Left lung (tissue), 10 donors: ENCODE measurements around the gene CAD. TPM values are rescaled to one million over a fixed set of nuclear protein-coding genes. Genes with fewer than 3 reads are reported as not detected.

Experiments used
- ATAC-seq: fragments of 200-7000 bp; cut with Tn5 transposase; one replicate; pipeline ENCODE4 v1.9.1; 2020; ENCODE audit warnings: moderate library complexity
- DNase-seq, 4 donors: peaks; one replicate each; pipeline ENCODE4 v3.0.0-alpha.2; 2013 to 2020
- H3K27ac ChIP-seq, 2 donors: fragments of 200-600 bp; sonication (generic) in 1 of 2; one replicate each; pipeline versions ENCODE4 v1.5.0 to v1.8.0; 2020 to 2021
- H3K27me3 ChIP-seq, 2 donors: fragments of 200-600 bp; sonication (generic) in 1 of 2; one replicate each; pipeline versions ENCODE4 v1.5.0 to v1.8.0; 2020 to 2021
- H3K36me3 ChIP-seq, 2 donors: fragments of 200-600 bp; sonication (generic) in 1 of 2; one replicate each; pipeline versions ENCODE4 v1.5.0 to v1.8.0; 2020 to 2021
- H3K4me1 ChIP-seq, 2 donors: fragments of 200-600 bp; one replicate each; pipeline ENCODE4 v1.8.0; 2021
- H3K4me3 ChIP-seq, 2 donors: fragments of 200-600 bp; sonication (generic) in 1 of 2; one replicate each; pipeline versions ENCODE4 v1.5.0 to v1.8.0; 2020 to 2021; ENCODE audit warnings: mild to moderate bottlenecking in 1 of 2
- H3K9me3 ChIP-seq, 2 donors: fragments of 200-600 bp; sonication (generic) in 1 of 2; one replicate each; pipeline versions ENCODE4 v1.5.0 to v1.8.0; 2020 to 2021
- intact Hi-C, 2 donors: fragments of 100-400 bp; cut with DNase I; formaldehyde crosslinking; loops; one replicate each; pipeline versions ENCODE4 v1.11.2 to v1.14.2; 2022
- polyA plus RNA-seq, 6 donors: library from polyadenylated mRNA; unstranded; fragments of 120-200 nt; gene quantifications; one replicate each; pipeline ENCODE4 v1.2.1, GENCODE V29; 2013; ENCODE audit not compliant: insufficient read length in 6 of 6
- total RNA-seq, 2 donors: library from RNA; stranded (reverse); fragmentation: NEBNext Ultra II Directional; extraction: Animal tissue kit (Norgen Biotek cat#: 25700); gene quantifications; one replicate each; pipeline ENCODE4 v1.2.1, GENCODE V29; 2021
- TF ChIP-seq, protein P1 (sequence below), 2 donors: fragments of 200-600 bp; sonication (generic) in 1 of 2; IDR thresholded peaks; one replicate each; pipeline versions ENCODE4 v1.5.0 to v1.8.0; 2021; ENCODE audit warnings: antibody characterized with exemption in 2 of 2
- donor health status: DM: no; HTN: yes; CAD: no.
- donor health status: DM: no; HTN: no; CAD: no.

The CAD gene
- total and polyA plus RNA-seq, 8 donors, result 31.1 to 52.8 (median 44.9) TPM

DNA sequence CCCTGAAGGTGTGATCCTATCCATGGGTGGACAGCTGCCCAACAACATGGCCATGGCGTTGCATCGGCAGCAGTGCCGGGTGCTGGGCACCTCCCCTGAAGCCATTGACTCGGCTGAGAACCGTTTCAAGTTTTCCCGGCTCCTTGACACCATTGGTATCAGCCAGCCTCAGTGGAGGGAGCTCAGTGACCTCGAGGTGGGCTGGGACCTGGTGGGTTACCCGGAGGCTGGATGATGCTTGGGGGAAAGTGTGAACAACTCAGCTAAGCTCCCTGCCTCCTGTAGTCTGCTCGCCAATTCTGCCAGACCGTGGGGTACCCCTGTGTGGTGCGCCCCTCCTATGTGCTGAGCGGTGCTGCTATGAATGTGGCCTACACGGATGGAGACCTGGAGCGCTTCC is 16.2 kb downstream of the CAD start:
- Histone ChIP-seq H3K27ac (no peak overlapping the region), H3K4me3 (no peak overlapping the region), H3K9me3 (no peaks in the 10 kb centered on the region), H3K36me3 (peaks cover 0 to 100% of the 10 kb centered on the region in 2 donors), H3K27me3 (no peaks in the 10 kb centered on the region), H3K4me1 (no peaks in the 10 kb centered on the region)
- intact Hi-C loops, result no loop called here
- DNase-seq (no peak), ATAC-seq (no peak)
- TF ChIP-seq, protein P1, sequence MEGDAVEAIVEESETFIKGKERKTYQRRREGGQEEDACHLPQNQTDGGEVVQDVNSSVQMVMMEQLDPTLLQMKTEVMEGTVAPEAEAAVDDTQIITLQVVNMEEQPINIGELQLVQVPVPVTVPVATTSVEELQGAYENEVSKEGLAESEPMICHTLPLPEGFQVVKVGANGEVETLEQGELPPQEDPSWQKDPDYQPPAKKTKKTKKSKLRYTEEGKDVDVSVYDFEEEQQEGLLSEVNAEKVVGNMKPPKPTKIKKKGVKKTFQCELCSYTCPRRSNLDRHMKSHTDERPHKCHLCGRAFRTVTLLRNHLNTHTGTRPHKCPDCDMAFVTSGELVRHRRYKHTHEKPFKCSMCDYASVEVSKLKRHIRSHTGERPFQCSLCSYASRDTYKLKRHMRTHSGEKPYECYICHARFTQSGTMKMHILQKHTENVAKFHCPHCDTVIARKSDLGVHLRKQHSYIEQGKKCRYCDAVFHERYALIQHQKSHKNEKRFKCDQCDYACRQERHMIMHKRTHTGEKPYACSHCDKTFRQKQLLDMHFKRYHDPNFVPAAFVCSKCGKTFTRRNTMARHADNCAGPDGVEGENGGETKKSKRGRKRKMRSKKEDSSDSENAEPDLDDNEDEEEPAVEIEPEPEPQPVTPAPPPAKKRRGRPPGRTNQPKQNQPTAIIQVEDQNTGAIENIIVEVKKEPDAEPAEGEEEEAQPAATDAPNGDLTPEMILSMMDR (IDR thresholded peaks at IDR 0.05), result no peak

DNA sequence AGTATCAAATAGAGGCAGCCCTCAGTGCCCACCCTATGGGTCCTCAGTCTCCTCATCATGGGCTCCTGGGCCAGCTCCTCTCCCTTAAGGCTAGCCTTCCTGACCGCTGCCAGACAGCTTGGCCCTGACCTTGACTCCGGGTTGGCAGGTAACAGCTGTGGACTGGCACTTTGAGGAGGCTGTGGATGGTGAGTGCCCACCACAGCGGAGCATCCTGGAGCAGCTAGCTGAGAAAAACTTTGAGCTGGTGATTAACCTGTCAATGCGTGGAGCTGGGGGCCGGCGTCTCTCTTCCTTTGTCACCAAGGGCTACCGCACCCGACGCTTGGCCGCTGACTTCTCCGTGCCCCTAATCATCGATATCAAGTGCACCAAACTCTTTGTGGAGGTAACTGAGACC is 19.0 kb downstream of the CAD start:
- no peaks in the 10 kb centered on the region for H3K27me3 ChIP-seq
- no peak overlapping the region for H3K4me3 ChIP-seq
- DNase-seq (no peak), ATAC-seq (no peak)
- no peaks in the 10 kb centered on the region for H3K4me1 ChIP-seq
- H3K9me3 ChIP-seq, result no peaks in the 10 kb centered on the region
- intact Hi-C loops, result no loop called here
- peaks cover 0 to 100% of the 10 kb centered on the region in 2 donors for H3K36me3 ChIP-seq
- no peak overlapping the region for H3K27ac ChIP-seq
- TF ChIP-seq, protein P1 (IDR thresholded peaks at IDR 0.05), result no peak

DNA sequence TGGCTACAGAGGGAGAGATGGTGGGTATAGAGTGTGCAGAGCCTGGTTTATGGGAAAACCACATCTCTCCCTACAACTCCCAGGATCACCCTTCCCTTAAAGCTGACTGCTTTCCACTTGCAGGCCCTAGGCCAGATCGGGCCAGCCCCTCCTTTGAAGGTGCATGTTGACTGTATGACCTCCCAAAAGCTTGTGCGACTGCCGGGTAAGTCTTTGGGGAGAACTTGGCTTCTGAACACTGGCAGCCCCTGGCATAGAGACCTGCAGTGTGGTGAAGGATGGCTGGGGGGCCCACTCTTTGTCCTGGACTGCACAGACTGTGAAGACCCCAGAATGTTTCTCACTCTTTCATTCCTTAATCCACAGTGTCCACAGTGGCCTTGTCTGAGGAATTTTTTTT is 19.5 kb downstream of the CAD start:
- Histone ChIP-seq H3K36me3 (peaks cover 0 to 100% of the 10 kb centered on the region in 2 donors), H3K27ac (no peak overlapping the region), H3K27me3 (no peaks in the 10 kb centered on the region), H3K9me3 (no peaks in the 10 kb centered on the region), H3K4me3 (no peak overlapping the region), H3K4me1 (no peaks in the 10 kb centered on the region)
- ATAC-seq (no peak), DNase-seq (no peak)
- TF ChIP-seq, protein P1 (IDR thresholded peaks at IDR 0.05), result no peak
- intact Hi-C loops, result no loop called here

DNA sequence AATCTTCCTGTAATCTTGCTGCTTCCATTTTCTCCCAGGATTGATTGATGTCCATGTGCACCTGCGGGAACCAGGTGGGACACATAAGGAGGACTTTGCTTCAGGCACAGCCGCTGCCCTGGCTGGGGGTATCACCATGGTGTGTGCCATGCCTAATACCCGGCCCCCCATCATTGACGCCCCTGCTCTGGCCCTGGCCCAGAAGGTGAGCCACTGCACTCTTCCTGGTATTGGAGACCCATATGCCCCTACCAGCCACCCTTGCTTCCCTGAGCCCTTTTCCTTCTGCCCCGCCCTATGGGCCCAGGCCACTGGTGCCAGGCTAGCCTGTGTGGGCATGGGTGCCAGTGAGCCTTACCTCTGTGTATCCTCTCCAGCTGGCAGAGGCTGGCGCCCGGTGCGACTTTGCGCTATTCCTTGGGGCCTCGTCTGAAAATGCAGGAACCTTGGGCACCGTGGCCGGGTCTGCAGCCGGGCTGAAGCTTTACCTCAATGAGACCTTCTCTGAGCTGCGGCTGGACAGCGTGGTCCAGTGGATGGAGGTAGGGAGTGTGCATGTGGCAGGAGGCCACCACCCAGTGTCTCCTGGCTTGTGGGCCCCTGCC is 20.3 kb downstream of the CAD start:
- H3K27ac ChIP-seq, result no peak overlapping the region
- H3K4me3 ChIP-seq, result no peak overlapping the region
- DNase-seq, result no peak
- H3K9me3 ChIP-seq, result no peaks in the 10 kb centered on the region
- intact Hi-C loops, result no loop called here
- no peak for ATAC-seq
- TF ChIP-seq, protein P1 (IDR thresholded peaks at IDR 0.05), result no peak
- H3K36me3 ChIP-seq, result peaks cover 0 to 100% of the 10 kb centered on the region in 2 donors
- no peaks in the 10 kb centered on the region for H3K4me1 ChIP-seq
- no peaks in the 10 kb centered on the region for H3K27me3 ChIP-seq

DNA sequence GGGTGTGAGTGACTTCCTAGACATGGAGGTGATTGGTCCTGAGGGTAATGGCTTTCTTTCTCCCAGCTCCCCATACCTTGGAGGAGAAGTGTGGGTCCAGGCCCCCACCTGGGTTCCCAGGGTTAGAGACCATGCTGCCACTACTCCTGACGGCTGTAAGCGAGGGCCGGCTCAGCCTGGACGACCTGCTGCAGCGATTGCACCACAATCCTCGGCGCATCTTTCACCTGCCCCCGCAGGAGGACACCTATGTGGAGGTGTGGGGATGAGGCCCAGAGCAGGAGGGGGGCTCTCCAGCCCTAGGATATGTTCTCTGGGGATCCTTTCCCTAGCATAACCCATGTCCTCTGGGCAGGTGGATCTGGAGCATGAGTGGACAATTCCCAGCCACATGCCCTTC is 21.8 kb downstream of the CAD start:
- Histone ChIP-seq H3K4me3 (no peak overlapping the region), H3K9me3 (no peaks in the 10 kb centered on the region), H3K36me3 (peaks cover 0 to 100% of the 10 kb centered on the region in 2 donors), H3K4me1 (no peaks in the 10 kb centered on the region), H3K27ac (no peak overlapping the region), H3K27me3 (no peaks in the 10 kb centered on the region)
- ATAC-seq (no peak), DNase-seq (no peak)
- intact Hi-C loops, result no loop called here
- TF ChIP-seq, protein P1 (IDR thresholded peaks at IDR 0.05), result no peak
